Measurements from ENCODE around the gene CNTRL.

The CNTRL gene

GRCh38 chr9:121048618-121049017 lies 26.1 kb upstream of the CNTRL start:
- TF ChIP-seq ZBTB7A (IDR thresholded peaks at IDR 0.05; ENCODE audit: low read depth) (no peak), FOXM1 (IDR thresholded peaks at IDR 0.05; ENCODE audit: borderline replicate concordance, low read depth) (no peak), EGR1 (IDR thresholded peaks at IDR 0.05) (no peak), TCF12 (IDR thresholded peaks at IDR 0.05; ENCODE audit: low read depth) (no peak), CEBPB (IDR thresholded peaks at IDR 0.05) (no peak), YY1 (IDR thresholded peaks at IDR 0.05; ENCODE audit: low read depth) (no peak), NFIC (IDR thresholded peaks at IDR 0.05) (no peak), TAF1 (IDR thresholded peaks at IDR 0.05; ENCODE audit: low read depth) (no peak), EP300 (IDR thresholded peaks at IDR 0.05; ENCODE audit: borderline replicate concordance) (no peak)
- TF ChIP-seq, protein P1, sequence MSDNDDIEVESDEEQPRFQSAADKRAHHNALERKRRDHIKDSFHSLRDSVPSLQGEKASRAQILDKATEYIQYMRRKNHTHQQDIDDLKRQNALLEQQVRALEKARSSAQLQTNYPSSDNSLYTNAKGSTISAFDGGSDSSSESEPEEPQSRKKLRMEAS (IDR thresholded peaks at IDR 0.05) = no peak
- TF ChIP-seq, protein P2, sequence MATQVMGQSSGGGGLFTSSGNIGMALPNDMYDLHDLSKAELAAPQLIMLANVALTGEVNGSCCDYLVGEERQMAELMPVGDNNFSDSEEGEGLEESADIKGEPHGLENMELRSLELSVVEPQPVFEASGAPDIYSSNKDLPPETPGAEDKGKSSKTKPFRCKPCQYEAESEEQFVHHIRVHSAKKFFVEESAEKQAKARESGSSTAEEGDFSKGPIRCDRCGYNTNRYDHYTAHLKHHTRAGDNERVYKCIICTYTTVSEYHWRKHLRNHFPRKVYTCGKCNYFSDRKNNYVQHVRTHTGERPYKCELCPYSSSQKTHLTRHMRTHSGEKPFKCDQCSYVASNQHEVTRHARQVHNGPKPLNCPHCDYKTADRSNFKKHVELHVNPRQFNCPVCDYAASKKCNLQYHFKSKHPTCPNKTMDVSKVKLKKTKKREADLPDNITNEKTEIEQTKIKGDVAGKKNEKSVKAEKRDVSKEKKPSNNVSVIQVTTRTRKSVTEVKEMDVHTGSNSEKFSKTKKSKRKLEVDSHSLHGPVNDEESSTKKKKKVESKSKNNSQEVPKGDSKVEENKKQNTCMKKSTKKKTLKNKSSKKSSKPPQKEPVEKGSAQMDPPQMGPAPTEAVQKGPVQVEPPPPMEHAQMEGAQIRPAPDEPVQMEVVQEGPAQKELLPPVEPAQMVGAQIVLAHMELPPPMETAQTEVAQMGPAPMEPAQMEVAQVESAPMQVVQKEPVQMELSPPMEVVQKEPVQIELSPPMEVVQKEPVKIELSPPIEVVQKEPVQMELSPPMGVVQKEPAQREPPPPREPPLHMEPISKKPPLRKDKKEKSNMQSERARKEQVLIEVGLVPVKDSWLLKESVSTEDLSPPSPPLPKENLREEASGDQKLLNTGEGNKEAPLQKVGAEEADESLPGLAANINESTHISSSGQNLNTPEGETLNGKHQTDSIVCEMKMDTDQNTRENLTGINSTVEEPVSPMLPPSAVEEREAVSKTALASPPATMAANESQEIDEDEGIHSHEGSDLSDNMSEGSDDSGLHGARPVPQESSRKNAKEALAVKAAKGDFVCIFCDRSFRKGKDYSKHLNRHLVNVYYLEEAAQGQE (IDR thresholded peaks at IDR 0.05; ENCODE audit: low read depth) = no peak

DNA sequence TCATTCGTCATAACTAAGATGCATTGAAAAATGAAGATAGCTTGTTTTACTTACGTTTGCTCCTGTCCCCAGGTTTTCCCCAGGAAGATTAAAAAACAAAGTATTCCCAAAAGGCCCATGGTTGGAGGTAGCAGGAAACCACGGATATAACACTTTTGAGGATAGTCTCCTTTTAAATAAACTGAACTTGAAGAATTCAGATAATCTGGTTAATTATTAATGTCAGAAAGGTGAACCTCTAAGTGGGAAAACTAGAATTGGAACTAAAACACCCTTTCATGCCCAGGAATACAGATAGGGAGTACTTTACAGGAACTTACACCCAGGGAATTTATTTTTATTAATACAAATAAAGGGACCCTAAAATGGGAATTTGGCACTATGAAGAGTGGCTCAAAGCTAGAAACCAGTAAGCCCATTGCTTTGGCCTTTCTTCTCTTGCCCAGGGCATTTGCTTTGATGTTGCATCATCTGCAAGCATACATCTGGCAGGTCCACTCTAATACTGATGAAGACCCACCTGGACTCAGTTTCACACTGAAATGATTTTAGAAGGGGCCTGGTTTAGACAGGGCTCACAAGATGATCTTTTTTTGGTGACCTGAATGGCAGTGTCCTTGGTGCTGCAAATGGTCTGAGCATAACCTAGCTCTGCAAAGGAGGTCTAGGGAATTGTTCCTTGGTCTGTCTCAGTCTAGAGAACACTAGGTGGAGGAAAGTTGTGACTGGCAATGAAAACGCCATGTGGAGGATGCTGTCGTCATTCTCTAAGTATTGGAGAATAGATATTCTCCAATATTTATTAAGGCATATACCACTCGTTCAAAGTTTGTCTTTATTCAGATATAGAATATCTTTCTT lies 24.4 kb upstream of the CNTRL start, which contains the start of gene C5:
Gene C5 (minus strand): TSS at position 148 of the 861 bp plus-strand sequence. CDS start 29 bp downstream, at position 119.
- TF ChIP-seq ZBTB7A (IDR thresholded peaks at IDR 0.05; ENCODE audit: low read depth) = no peak
- TF ChIP-seq FOXM1 (IDR thresholded peaks at IDR 0.05; ENCODE audit: borderline replicate concordance, low read depth) = no peak
- no peak for TF ChIP-seq EGR1 (IDR thresholded peaks at IDR 0.05)
- no peak for TF ChIP-seq TEAD4 (IDR thresholded peaks at IDR 0.05)
- TF ChIP-seq, protein P1 (IDR thresholded peaks at IDR 0.05) = no peak
- TF ChIP-seq YY1 (IDR thresholded peaks at IDR 0.05; ENCODE audit: low read depth) = no peak
- peak; percentile 8; the same call in 1 of the 2 replicates for TF ChIP-seq CEBPB (IDR thresholded peaks at IDR 0.05)

GRCh38 chr9:121053544-121053943 lies 21.2 kb upstream of the CNTRL start:
- TF ChIP-seq NFIC (IDR thresholded peaks at IDR 0.05) = no peak
- no peak for TF ChIP-seq ZBTB7A (IDR thresholded peaks at IDR 0.05; ENCODE audit: low read depth)

DNA sequence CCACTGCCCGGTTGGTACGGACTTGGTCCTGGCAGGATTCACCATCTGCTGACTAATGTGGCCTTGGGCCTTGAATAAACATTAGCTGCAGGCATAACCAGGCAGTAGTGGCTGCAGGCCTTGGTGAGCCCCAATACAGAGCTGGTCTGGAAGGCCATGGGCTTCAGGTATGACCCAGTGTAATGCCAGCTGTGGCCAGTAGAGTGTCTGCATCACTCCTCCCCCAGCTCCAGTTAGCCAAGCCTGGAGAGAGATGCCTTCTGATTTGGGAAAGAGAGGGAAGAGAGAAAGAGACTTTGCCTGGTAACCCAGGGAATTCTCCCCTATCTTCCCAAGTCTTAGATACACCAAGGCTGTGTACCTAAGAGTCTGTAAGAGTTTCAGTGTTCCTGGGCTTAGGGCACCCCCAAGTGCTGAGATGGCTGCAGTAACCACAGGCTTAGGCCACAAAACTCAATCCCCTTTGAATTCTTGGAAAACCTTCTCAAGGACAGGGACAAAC lies 19.1 kb upstream of the CNTRL start:
- TF ChIP-seq CEBPB (IDR thresholded peaks at IDR 0.05) = no peak
- TF ChIP-seq TAF1 (IDR thresholded peaks at IDR 0.05; ENCODE audit: low read depth) = no peak
- no peak for TF ChIP-seq RAD21 (IDR thresholded peaks at IDR 0.05; ENCODE audit: low read depth)
- TF ChIP-seq EP300 (IDR thresholded peaks at IDR 0.05; ENCODE audit: borderline replicate concordance) = no peak
- no peak for TF ChIP-seq NFIC (IDR thresholded peaks at IDR 0.05)
- TF ChIP-seq, protein P1 (IDR thresholded peaks at IDR 0.05) = no peak
- no peak for TF ChIP-seq EGR1 (IDR thresholded peaks at IDR 0.05)
- TF ChIP-seq ZBTB7A (IDR thresholded peaks at IDR 0.05; ENCODE audit: low read depth) = no peak
- TF ChIP-seq TCF12 (IDR thresholded peaks at IDR 0.05; ENCODE audit: low read depth) = no peak
- TF ChIP-seq YY1 (IDR thresholded peaks at IDR 0.05; ENCODE audit: low read depth) = no peak

DNA sequence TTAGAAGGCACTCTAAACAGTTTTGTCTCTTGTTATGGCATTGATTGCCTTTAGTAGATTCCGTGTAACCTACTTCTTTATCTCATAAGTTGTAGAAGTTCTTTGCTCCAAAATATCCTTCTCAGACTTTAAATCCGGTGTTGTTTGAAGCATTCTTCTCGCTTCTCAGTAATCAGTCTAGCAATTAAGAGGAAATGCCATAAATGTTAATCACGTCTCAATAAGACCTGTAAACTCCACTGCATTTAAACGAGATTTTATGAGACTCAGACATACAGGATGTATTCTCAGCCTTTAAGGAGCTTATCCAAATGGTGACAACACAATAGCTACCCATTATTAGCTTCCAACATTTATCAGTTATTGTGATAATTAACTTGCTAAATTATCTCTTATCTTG lies 16.9 kb upstream of the CNTRL start:
- TF ChIP-seq, protein P3, sequence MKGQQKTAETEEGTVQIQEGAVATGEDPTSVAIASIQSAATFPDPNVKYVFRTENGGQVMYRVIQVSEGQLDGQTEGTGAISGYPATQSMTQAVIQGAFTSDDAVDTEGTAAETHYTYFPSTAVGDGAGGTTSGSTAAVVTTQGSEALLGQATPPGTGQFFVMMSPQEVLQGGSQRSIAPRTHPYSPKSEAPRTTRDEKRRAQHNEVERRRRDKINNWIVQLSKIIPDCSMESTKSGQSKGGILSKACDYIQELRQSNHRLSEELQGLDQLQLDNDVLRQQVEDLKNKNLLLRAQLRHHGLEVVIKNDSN (IDR thresholded peaks at IDR 0.05) = no peak
- TF ChIP-seq RAD21 (IDR thresholded peaks at IDR 0.05; ENCODE audit: low read depth) (no peak), TEAD4 (IDR thresholded peaks at IDR 0.05) (no peak), NFIC (IDR thresholded peaks at IDR 0.05) (no peak), TAF1 (IDR thresholded peaks at IDR 0.05; ENCODE audit: low read depth) (no peak), CEBPB (IDR thresholded peaks at IDR 0.05) (no peak), FOXM1 (IDR thresholded peaks at IDR 0.05; ENCODE audit: borderline replicate concordance, low read depth) (no peak), YY1 (IDR thresholded peaks at IDR 0.05; ENCODE audit: low read depth) (no peak), ZBTB7A (IDR thresholded peaks at IDR 0.05; ENCODE audit: low read depth) (no peak)
- TF ChIP-seq, protein P2 (IDR thresholded peaks at IDR 0.05; ENCODE audit: low read depth) = no peak

GRCh38 chr9:121059513-121059912 lies 15.2 kb upstream of the CNTRL start:
- TF ChIP-seq YY1 (IDR thresholded peaks at IDR 0.05; ENCODE audit: low read depth) = no peak
- no peak for TF ChIP-seq TEAD4 (IDR thresholded peaks at IDR 0.05)
- TF ChIP-seq NFIC (IDR thresholded peaks at IDR 0.05) = no peak

All from Ishikawa (cell line).